Inflammatory macrophage treated with lipopolysaccharide for 4 hours (primary cell): ENCODE data around the gene BORCS8.
"Not testable (repeated sequence)": the region's sequence is repeated elsewhere in the genome, so short reads cannot be mapped to it uniquely, and the experiment has no call there.

Experiments
- DNase-seq: peaks from one replicate; pipeline ENCODE4 v3.0.0-alpha.2; 2020

BORCS8 gene

DNA sequence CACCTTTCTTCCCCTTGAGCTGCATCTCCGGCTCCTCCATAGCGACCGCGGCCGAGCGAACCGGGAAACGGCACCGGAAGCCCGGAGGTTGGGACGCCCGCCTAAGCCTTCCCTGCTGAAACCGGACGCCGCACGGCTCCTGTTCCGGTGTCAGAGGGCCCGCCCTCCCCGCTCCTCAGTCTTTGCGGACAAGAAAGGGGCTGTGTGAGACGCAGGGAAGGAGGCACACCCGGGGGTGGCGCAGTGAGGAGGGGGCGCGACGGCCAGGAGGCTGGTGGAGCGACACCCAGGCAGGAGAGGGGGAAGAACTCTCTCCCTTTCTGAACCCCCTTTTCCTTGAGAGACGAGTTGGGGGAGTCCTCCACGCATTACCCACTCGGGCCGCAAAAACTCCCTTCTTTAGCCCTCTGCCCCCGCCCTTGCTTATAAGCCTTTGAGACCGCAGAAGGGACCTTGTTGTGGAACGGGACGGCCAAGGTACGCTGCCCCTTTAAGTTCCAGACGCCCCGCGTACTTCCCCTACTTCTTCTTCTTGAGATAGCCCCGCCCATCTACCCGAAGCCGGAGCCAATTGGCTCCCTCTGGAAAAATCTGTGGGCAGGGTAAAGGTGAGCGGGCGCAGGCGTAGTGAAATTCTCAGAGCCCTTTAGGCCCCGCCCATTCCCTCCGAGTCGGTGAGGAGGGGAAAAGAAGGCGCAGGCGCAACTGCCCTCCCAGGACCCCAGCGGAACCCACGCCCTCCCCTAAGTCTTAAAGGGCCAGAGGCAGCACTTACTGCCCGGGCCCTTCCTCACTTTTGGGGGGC, at the start of gene BORCS8, which contains the start of gene RFXANK:
Gene BORCS8, minus strand, starts transcription at position 75 of the 805 bp plus-strand sequence. Its CDS starts 35 bp downstream, at position 40.
Gene RFXANK, plus strand, starts transcription at position 181 of the 805 bp plus-strand sequence. CDS start 1,689 bp downstream, outside the sequence.
- DNase-seq = peak; percentile 99

DNA sequence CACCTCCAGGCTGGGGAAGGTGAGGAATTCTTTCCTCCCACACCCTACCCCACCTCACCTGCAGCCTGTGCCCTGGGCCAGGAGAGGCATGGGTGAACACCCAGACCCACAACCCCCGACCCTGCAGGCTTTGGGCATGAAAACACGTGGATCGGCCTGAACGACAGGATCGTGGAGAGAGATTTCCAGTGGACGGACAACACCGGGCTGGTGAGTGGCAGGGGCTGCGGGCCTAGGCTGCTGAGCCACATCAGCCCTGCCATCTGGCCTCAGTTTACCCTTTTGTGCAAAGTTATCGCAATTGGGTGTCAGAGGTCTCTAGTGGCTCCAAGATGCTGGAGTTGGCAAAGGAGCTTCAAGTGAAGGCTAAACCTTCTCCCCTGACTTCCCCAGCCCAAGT, 48.5 kb upstream of the BORCS8 start:
- DNase-seq = no peak

DNA sequence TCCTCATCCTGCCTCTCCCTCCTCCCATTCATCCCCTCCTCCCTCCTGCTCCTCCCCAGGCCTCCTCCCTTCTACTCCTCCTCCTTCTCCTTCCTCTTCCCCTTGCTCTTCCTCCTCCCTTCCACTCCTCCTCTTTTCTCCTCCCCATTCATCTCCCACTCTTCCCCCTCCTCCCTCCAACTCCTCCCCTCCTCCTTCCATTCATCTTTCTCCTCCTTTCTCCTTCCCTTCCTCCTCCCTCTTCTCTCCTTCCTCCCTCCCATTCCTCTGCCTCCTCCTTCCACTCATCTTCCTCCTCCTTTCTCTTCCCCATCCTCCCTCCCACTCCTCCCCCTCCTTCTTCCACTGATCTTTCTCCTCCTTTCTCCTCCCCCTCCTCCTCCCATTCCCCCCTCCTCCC, 47.7 kb upstream of the BORCS8 start:
- no peak for DNase-seq

DNA sequence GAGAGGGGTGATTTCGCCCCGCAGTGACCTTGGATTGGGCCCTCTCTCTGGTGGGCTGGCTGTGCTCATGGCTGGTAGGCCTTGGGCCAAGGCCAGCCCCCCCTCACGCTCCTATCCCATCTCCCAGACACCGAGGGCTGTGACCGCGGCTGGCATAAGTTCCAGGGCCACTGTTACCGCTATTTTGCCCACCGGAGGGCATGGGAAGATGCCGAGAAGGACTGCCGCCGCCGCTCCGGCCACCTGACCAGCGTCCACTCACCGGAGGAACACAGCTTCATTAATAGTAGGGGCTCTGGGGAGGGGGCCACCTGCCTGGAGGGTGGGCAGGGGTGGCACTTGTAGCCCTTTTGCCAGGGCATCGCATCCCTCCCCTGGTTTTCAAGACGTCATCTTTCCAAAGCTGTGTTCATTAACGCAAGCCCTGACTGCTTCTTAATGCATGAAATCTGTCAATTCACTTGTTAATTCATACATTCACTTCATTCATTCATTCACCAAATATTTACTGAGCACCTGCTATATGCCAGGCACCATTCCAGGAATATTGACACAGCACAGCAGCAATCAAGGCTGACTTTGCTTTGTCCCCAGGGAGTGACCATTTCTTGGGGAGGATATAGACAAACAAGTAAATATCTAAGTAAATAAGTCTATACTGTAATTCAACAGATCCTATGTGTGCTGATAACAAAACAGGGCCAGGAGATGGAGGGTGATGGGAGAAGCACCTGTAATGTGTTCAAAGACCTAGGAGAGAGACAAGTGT, 46.4 kb upstream of the BORCS8 start:
- DNase-seq = no peak

DNA sequence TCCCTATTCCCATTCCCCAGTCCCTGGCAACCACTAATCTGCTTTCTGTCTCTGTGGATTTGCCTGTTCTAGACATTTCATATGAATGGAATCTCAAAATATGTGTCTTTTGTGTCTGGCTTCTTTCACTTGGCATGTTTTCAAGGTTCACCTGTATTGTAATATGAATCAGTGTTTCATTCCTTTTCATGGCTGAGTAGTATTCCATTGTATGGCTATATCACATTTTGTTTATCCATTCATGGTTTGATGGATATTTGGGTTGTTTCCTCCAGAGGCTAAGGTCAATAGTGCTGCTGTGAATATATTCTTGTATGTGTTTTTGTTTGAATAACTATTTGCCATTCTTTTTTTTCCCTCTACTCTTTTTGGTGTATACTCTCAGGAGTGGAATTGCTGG, 44.2 kb upstream of the BORCS8 start:
- no peak for DNase-seq

DNA sequence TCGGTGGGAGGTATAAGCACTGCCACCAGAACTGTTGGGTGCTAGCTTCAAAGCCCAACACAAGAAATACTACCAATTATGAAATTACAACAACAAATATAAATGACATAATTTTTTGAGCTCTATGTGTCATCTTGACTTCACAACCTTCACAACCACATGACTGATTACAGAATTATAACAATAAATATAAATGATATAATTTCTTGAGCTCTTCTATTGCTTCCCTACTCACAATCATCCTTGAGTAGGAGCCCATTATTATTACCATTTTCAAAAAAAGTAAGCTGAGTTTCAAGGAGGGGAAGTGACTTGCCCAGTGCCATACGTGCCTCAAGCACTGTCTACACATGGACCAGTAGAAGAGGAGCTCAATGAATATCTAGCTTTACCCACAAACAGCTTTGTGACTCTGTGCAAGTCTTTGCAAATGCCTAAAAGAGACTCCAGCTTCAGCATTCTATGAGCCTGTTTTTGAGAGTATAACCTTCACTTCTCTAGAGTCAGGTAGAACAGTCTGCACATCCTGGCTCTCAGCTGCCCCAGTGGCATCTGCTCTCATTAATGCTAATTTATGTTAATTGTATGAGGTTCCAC, 42.4 kb upstream of the BORCS8 start:
- DNase-seq = no peak

DNA sequence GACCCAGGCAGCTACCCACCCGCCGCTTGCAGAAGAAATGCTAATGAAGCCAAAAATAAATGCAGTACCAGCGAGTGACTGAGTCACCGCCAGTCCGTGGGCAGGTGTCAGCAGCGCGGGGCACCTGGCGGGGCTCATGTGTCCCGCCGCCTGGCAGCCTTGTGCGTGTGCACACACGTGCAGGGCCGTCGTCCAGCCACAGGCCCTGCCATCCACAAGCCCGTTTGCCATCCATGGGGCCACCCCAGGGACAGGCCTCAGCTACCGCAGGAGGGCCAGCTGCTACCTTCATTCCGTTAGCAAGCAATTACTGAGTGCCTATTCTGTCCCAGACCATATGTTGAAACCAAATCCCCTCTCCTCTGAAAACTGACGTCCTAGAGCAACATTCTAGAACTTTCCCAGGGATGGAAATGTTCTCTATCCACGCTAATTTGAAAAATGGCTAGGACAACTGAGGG, 40.3 kb upstream of the BORCS8 start:
- DNase-seq = no peak

DNA sequence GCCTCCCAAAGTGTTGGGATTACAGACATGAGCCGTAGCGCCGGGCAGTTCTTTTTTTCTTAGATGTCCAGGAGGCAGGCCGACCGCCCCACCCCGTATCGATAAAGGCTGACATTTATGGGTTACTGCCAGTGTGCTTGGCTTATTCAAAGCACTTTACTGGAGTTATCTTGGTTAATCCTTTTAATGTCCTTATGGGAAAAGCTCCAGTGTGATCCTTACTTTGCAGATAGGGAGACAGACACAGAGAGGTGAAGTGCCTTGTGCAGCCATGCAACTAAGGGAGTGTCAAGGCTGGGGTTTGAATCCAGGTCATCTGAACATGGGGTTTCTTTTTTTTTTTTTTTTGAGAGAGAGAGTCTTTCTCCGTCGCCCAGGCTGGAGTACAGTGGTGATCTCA, 39.0 kb upstream of the BORCS8 start:
- no peak for DNase-seq

DNA sequence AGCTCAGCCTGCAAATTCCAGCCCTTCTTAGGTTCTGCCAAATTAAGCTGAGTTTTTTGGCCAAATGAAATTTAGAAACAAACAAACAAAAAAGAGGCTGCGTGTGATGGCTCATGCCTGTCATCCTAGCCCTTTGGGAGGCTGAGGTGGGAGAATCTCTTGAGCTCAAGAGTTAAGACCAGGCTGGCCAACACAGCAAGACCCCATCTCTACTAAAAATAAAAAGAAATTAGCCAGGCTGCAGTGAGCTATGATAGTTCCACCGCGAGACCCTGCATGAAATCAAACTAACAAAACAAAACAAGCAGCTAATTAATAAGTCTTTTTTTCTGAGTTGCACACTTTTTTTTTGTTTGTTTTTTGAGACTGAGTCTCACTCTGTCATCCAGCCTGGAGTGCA, 37.7 kb upstream of the BORCS8 start:
- DNase-seq = no peak

DNA sequence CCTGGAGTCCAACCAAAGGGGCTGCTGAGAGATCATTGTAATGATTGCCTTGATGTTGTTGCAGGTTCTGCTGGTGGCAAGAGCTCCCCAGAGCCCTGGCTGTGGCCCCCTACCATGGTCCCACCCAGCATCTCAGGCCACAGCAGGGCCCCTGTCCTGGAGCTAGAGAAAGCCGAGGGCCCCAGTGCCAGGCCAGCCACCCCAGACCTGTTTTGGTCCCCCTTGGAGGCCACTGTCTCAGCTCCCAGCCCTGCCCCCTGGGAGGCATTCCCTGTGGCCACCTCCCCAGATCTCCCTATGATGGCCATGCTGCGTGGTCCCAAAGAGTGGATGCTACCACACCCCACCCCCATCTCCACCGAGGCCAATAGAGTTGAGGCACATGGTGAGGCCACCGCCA, 35.3 kb upstream of the BORCS8 start:
- no peak for DNase-seq

DNA sequence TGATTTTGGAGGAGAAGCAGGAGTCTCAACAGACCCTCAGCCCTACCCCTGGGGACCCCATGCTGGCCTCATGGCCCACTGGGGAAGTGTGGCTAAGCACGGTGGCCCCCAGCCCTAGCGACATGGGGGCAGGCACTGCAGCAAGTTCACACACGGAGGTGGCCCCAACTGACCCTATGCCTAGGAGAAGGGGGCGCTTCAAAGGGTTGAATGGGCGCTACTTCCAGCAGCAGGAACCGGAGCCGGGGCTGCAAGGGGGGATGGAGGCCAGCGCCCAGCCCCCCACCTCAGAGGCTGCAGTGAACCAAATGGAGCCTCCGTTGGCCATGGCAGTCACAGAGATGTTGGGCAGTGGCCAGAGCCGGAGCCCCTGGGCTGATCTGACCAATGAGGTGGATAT, 34.7 kb upstream of the BORCS8 start:
- no peak for DNase-seq

DNA sequence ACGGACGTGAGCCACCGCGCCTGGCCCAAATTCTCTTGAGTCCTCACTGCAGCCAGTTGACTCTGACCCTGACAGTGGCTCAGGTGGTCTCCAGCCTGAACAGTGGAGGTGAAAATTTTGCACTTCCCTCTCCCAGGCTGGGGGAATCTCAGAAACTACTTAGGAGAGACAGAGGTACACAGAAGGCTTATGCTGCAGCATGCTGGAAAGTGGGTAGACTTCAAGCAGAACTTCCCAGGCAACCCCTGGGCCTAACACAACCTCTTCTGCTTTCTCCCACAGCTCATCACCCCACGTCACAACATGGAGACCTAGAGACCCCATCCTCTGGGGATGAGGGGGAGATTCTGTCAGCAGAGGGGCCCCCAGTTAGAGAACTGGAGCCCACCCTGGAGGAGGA, 34.3 kb upstream of the BORCS8 start:
- no peak for DNase-seq

DNA sequence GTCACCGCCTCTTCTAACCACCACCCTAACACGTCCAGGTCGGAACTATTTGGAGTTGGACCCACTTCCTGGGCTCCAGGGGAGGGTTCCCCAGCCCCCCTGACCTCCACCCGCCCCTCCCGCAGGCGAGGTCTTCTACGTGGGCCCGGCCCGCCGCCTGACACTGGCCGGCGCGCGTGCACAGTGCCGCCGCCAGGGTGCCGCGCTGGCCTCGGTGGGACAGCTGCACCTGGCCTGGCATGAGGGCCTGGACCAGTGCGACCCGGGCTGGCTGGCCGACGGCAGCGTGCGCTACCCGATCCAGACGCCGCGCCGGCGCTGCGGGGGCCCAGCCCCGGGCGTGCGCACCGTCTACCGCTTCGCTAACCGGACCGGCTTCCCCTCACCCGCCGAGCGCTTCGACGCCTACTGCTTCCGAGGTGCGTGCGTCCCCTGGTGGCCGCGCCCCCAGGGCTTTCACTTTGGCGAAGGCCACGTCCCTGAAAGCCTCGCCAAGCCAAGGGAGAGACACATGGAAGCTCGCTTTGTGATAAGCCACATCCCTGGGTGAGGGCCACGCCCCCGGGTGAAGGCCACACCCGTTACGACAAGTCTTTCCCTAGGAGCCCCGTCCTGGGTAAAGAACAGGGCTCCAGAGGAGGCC, 33.0 kb upstream of the BORCS8 start:
- peak; percentile 80 for DNase-seq

DNA sequence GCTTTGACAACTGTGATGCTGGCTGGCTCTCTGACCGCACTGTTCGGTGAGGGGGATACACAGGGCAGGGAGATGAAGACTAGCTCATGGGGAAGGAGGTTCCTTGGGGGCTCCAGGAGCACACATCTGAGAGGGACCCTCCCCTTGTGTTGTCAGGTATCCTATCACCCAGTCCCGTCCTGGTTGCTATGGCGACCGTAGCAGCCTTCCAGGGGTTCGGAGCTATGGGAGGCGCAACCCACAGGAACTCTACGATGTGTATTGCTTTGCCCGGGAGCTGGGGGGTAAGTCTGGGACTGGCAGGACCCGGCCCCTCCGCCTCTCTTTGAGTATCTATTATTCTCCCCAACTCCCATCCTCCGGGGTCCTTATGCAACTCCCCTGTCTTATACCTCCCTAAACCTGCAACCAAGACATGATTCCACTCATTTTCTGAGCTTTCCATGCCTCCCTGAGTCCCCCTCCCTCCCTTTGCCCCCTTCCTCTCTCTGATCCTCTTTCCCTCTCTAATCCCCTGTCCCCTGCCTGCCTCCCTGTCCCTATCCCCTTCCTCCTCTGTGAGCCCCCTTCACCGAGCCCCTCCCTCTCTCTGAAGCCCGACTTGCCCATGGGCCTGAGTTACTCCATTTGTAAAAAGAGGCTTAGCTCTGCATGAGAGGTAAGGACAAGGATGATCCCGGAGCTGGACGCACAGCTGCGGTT, 32.3 kb upstream of the BORCS8 start:
- DNase-seq = no peak

DNA sequence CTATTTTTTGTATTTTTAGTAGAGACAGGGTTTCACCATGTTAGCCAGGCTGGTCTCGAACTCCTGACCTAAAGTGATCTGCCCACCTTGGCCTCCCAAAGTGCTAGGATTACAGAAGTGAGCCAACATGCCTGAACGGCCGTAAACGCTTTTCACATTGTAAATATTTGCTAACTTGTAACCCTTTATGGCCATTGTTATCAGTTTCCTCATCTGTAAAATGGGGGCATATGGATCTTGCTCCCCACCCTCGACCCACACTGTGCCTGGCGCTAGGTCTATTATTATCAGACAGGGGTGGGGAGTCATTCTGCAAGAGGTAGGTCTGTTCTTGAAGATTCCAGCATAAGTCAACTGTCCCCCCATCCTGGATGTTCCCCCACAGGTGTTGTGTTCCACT, 31.7 kb upstream of the BORCS8 start:
- no peak for DNase-seq

DNA sequence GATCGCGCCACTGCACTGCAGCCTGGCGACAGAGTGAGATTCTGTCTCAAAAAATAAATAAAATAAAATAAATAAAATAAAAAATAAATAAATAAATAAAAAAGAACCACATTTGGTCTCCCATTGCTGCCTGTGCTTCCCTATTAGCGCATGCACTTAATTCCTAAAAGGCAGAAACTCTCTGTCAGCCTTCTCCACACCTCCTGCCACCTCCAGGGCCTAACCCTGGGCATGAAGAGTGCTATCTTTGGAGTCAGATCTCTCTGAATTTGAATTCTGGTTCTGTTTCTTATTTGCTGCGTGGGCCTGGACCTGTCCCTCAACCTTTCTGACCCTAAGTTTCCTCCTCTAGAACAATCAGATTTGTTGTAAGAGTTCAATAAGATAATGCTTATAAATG, 31.1 kb upstream of the BORCS8 start:
- no peak for DNase-seq

DNA sequence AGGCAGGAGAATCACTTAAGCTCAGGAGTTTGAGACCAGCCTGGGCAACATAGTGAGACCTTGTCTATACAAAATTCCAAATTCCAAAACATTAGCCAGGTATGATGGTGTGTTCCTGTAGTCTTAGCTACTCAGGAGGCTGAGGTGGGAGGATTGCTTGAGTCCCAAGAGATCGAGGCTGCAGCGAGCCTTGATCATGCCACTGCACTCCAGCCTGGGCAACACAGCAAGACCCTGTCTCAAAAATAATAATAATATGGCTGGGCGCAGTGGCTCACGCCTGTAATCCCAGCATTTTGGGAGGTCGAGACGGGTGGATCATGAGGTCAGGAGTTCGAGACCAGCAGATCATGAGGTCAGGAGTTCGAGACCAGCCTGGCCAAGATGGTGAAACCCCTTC, 29.0 kb upstream of the BORCS8 start:
- not testable (repeated sequence) for DNase-seq

DNA sequence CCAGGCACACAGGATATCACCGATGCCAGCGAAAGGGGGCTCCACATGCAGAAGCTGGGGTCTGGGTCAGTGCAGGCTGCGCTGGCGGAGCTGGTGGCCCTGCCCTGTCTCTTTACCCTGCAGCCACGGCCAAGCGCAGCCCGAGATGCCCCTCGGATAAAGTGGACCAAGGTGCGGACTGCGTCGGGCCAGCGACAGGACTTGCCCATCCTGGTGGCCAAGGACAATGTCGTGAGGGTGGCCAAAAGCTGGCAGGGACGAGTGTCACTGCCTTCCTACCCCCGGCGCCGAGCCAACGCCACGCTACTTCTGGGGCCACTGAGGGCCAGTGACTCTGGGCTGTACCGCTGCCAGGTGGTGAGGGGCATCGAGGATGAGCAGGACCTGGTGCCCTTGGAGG, 27.0 kb upstream of the BORCS8 start:
- DNase-seq = no peak

DNA sequence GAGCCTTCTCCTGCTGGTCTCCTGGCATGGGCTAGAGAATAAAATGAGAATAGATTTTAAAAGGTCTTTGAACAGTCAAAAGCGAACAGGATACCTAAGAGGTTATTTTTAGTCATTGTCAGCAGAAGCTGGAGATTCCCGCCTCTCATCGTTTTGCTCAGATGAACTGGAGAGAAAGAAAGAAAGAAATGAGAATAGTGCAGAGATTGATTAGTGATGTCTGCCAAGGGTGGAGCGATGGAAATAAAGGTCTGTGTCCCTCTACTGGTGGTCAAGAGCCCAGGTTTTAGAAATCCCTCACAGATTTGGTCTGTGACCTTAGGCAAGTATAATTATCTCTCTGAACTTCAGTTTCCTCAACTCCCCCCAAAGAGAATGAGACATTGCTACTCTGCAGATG, 25.1 kb upstream of the BORCS8 start:
- DNase-seq = peak; percentile 29

DNA sequence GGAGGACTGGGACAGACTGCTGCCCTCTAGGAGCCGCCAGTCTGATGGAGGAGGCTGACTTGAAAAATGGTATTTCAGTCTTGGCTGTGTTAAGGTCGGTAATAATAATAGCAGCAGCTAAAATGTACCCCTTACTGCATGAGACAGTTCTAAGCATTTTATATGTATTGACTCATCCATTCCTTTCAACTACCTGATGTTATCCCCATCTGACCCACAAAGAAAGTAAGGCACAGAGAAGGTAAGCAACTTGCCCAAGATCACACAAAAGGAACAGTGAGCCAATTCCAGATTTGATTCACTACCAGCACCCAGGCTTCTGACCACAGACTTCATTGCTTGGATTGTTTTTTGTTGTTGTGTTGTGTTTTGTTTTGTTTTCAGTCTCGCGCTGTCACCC, 23.8 kb upstream of the BORCS8 start:
- DNase-seq = no peak

DNA sequence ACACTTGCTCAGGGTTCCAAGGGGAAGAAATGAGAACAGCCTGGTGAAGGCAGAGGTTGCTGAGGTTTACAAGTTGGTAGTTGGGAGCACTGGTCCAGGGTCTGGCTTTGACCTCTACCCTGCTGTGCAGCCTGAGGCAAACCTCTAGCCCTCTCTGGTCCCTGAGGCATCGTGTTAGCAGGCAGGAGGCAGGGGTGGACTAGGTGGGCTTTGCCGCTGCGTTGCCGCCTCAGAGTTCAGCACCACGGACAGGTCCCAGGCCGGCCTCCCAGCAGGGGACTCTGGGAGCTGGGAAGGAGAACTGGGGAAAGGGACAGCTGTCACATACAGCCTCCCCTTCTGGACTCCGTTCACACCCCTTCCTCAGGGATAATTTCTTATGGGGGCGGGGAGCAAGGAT, 22.9 kb upstream of the BORCS8 start:
- no peak for DNase-seq

DNA sequence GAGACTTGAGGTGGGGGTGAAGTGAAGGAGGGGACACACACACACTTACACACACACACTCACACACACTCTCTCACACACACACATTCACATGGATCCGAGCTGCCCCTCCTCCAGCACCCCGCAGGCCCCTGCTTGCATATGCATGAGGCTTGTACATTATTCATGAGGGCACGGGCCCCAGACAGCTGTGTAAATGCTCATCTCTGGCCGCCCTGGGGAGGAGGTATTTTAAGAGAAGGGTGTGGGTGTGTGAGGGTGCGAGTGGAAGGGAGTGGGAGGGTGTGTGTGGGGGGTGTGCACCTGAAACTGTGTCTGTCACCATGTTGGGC, 22.2 kb upstream of the BORCS8 start:
- DNase-seq = no peak
